Measurements from ENCODE around the gene GMCL2. TPM values are rescaled to one million over a fixed set of nuclear protein-coding genes. Genes with fewer than 3 reads are reported as not detected.

Gene GMCL2
- total and polyA plus RNA-seq, 9 of the 15 experiments (the other 6 are each of a cell fraction or from before 2014, with no cell fraction given): 0.04 TPM; not detected in 8

DNA sequence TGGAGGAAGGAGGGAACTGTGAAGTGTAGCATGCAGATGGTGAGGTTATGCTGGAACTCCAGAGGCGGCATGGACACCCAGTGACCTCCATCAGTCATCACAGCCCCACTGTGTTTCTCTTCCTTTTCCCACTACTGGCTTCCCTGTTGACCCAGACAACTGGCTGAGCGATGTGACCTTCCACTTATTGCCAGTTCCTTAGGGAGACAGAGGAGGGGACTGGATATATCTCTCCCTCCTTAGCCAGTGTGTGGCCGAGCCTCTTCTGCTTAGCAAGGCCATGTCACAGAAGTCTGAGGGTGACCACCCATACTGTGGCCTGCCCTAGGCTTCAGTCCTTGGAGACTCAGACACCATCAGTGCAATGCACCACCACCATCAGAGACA is 48.4 kb upstream of the GMCL2 start:
- DNase-seq (ENCODE audit: extremely low read depth in 1 of 4, low spot score in 3 of 4) (no peak), ATAC-seq (no peak), FAIRE-seq (no peak)
- H3K79me2 ChIP-seq (ENCODE audit: control insufficient read depth, insufficient read depth, low read length): peaks cover 19% of the 10 kb centered on the region
- no peak overlapping the region for H2AFZ ChIP-seq (ENCODE audit: low read depth, low read length)
- CTCF ChIA-PET (ENCODE audit: low intra/inter-chr PET ratio): interaction anchor here (1.3 kb wide), 1 partner anchor 603 kb away, joined by 4 read pairs; no protein-coding TSS in a partner anchor
- H4K20me1 ChIP-seq (replicated peaks; ENCODE audit: control insufficient read depth, insufficient read depth, low read length): no peaks in the 10 kb centered on the region
- H3K4me2 ChIP-seq (ENCODE audit: insufficient read depth, low read length): no peak overlapping the region
- in situ Hi-C loops (cut with MboI): no loop called here
- no peak overlapping the region for H3K27ac ChIP-seq (ENCODE audit: extremely low read depth, low read depth, low read length)
- no peak overlapping the region for H3K9ac ChIP-seq (ENCODE audit: insufficient read depth in 1 of 2, low read depth in 2 of 2, low read length in 2 of 2)
- H3K9me3 ChIP-seq (replicated peaks; ENCODE audit: control insufficient read depth, insufficient read depth, low read depth, low read length): no peaks in the 10 kb centered on the region
- WGBS (ENCODE audit: insufficient coverage, low coverage, missing lambda C conversion rate): 49% methylated on average over 2 of the region's 3 CpGs
- peaks cover 34 to 46% of the 10 kb centered on the region in 2 experiments for H3K4me1 ChIP-seq (replicated peaks in 1 of 2; ENCODE audit: control insufficient read depth in 2 of 2, insufficient read depth in 2 of 2, low read length in 2 of 2)
- TF ChIP-seq, protein P1, sequence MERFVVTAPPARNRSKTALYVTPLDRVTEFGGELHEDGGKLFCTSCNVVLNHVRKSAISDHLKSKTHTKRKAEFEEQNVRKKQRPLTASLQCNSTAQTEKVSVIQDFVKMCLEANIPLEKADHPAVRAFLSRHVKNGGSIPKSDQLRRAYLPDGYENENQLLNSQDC (CRISPR knock-in tag; IDR thresholded peaks at IDR 0.05): no peak
- TF ChIP-seq, protein P2, sequence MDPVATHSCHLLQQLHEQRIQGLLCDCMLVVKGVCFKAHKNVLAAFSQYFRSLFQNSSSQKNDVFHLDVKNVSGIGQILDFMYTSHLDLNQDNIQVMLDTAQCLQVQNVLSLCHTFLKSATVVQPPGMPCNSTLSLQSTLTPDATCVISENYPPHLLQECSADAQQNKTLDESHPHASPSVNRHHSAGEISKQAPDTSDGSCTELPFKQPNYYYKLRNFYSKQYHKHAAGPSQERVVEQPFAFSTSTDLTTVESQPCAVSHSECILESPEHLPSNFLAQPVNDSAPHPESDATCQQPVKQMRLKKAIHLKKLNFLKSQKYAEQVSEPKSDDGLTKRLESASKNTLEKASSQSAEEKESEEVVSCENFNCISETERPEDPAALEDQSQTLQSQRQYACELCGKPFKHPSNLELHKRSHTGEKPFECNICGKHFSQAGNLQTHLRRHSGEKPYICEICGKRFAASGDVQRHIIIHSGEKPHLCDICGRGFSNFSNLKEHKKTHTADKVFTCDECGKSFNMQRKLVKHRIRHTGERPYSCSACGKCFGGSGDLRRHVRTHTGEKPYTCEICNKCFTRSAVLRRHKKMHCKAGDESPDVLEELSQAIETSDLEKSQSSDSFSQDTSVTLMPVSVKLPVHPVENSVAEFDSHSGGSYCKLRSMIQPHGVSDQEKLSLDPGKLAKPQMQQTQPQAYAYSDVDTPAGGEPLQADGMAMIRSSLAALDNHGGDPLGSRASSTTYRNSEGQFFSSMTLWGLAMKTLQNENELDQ (CRISPR knock-in tag; IDR thresholded peaks at IDR 0.05; ENCODE audit: borderline replicate concordance): no peak
- no peak for TF ChIP-seq ZNF57 (CRISPR knock-in tag; IDR thresholded peaks at IDR 0.05)
- no peaks in the 10 kb centered on the region for H3K9me1 ChIP-seq (ENCODE audit: control insufficient read depth, insufficient read depth, low read length)
- H3K4me3 ChIP-seq: no peak overlapping the region
- intact Hi-C loops (cut with micrococcal nuclease): loop anchor here (5.0 kb wide), 2 partner anchors 317 to 602 kb away; no protein-coding TSS in a partner anchor
- BruUV-seq (replicated peaks): no TSS peak
- POLR2A ChIA-PET: interaction anchor here (0.6 to 1.2 kb wide), 5 partner anchors 11 to 413 kb away, joined by 3 to 8 read pairs (median 4); partner anchors contain the start of gene HNRNPAB
- H3K27me3 ChIP-seq (ENCODE audit: control insufficient read depth in 2 of 2, insufficient read depth in 2 of 2, low read length in 2 of 2): no peaks in the 10 kb centered on the region
- H3K36me3 ChIP-seq (ENCODE audit: control insufficient read depth, insufficient read depth, low read length): peaks cover 7% of the 10 kb centered on the region

Measured in K562 (cell line).